ENCODE data around the gene NEDD4. TPM values are rescaled to one million over a fixed set of nuclear protein-coding genes. Genes with fewer than 3 reads are reported as not detected.
A peak's percentile ranks its signal among the peaks of the same experiment; 100 is the strongest.

The NEDD4 gene
- total RNA-seq, 1 experiment from 2014 or later: 18.8 TPM

GRCh38 chr15:55969582-55969981 lies 23.8 kb downstream of the NEDD4 start:
- no peak overlapping the region for H3K27ac ChIP-seq (ENCODE audit: low read length)
- intact Hi-C loops (cut with micrococcal nuclease; ENCODE audit: unreplicated experiment) (no loop called here), in situ Hi-C loops (cut with HindIII; ENCODE audit: low pct_unique_long_range_greater_than_20kb, low sequenced_read_pairs) (no loop called here)
- no peak overlapping the region for H3K4me3 ChIP-seq (ENCODE audit: low read depth in 2 of 2, low read length in 2 of 2)
- TF ChIP-seq CTCF (IDR thresholded peaks at IDR 0.05) (no peak), SIN3A (IDR thresholded peaks at IDR 0.05; ENCODE audit: borderline replicate concordance, insufficient read depth, low read depth, low read length) (no peak), REST (IDR thresholded peaks at IDR 0.05; ENCODE audit: insufficient read depth in 1 of 2, low read depth in 2 of 2, low read length in 1 of 2) (no peak), POLR2AphosphoS5 (IDR thresholded peaks at IDR 0.05; ENCODE audit: low read depth, low read length) (no peak), TCF7L2 (IDR thresholded peaks at IDR 0.05; ENCODE audit: low read depth, low read length) (no peak)
- POLR2A ChIA-PET: no interaction called here
- CTCF ChIA-PET: no interaction called here
- 0 out of 2 replicates have a peak, but pooled peaks have one; percentile 48 for ATAC-seq
- no peaks in the 10 kb centered on the region for H3K9me3 ChIP-seq (ENCODE audit: control insufficient read depth, insufficient read depth, low read depth, low read length)
- no peaks in the 10 kb centered on the region for H3K4me1 ChIP-seq (ENCODE audit: control insufficient read depth, insufficient read depth, low read length)
- H3K27me3 ChIP-seq (ENCODE audit: control insufficient read depth, insufficient read depth, low read length): no peaks in the 10 kb centered on the region
- DNase-seq (ENCODE audit: low read depth, low spot score): no peak
- no peaks in the 10 kb centered on the region for H3K36me3 ChIP-seq (ENCODE audit: control insufficient read depth, insufficient read depth, low read length)
- BruUV-seq (replicated peaks): no TSS peak

GRCh38 chr15:55968923-55969322 lies 24.5 kb downstream of the NEDD4 start:
- H3K4me3 ChIP-seq (ENCODE audit: low read depth in 2 of 2, low read length in 2 of 2): no peak overlapping the region
- DNase-seq (ENCODE audit: low read depth, low spot score) (no peak), ATAC-seq (peak; percentile 60; the same call in 1 of the 2 replicates)
- intact Hi-C loops (cut with micrococcal nuclease; ENCODE audit: unreplicated experiment): no loop called here
- H3K27ac ChIP-seq (ENCODE audit: low read length): no peak overlapping the region
- no peaks in the 10 kb centered on the region for H3K4me1 ChIP-seq (ENCODE audit: control insufficient read depth, insufficient read depth, low read length)
- ChIA-PET POLR2A (no interaction called here), CTCF (no interaction called here)
- no peaks in the 10 kb centered on the region for H3K27me3 ChIP-seq (ENCODE audit: control insufficient read depth, insufficient read depth, low read length)
- no TSS peak for BruUV-seq (replicated peaks)
- in situ Hi-C loops (cut with HindIII; ENCODE audit: low pct_unique_long_range_greater_than_20kb, low sequenced_read_pairs): no loop called here
- TF ChIP-seq TCF7L2 (IDR thresholded peaks at IDR 0.05; ENCODE audit: low read depth, low read length): no peak
- no peaks in the 10 kb centered on the region for H3K36me3 ChIP-seq (ENCODE audit: control insufficient read depth, insufficient read depth, low read length)
- no peaks in the 10 kb centered on the region for H3K9me3 ChIP-seq (ENCODE audit: control insufficient read depth, insufficient read depth, low read depth, low read length)

- POLR2A ChIA-PET: no interaction called here
- in situ Hi-C loops (cut with HindIII; ENCODE audit: low pct_unique_long_range_greater_than_20kb, low sequenced_read_pairs): no loop called here
- TF ChIP-seq TCF7L2 (IDR thresholded peaks at IDR 0.05; ENCODE audit: low read depth, low read length) (no peak), SIN3A (IDR thresholded peaks at IDR 0.05; ENCODE audit: borderline replicate concordance, insufficient read depth, low read depth, low read length) (no peak), REST (IDR thresholded peaks at IDR 0.05; ENCODE audit: insufficient read depth in 1 of 2, low read depth in 2 of 2, low read length in 1 of 2) (no peak), POLR2AphosphoS5 (IDR thresholded peaks at IDR 0.05; ENCODE audit: low read depth, low read length) (no peak), CTCF (IDR thresholded peaks at IDR 0.05) (no peak)
- H3K4me1 ChIP-seq (ENCODE audit: control insufficient read depth, insufficient read depth, low read length): no peaks in the 10 kb centered on the region
- H3K36me3 ChIP-seq (ENCODE audit: control insufficient read depth, insufficient read depth, low read length): no peaks in the 10 kb centered on the region
- ATAC-seq: no peak
- no peaks in the 10 kb centered on the region for H3K9me3 ChIP-seq (ENCODE audit: control insufficient read depth, insufficient read depth, low read depth, low read length)
- intact Hi-C loops (cut with micrococcal nuclease; ENCODE audit: unreplicated experiment): no loop called here
- H3K27me3 ChIP-seq (ENCODE audit: control insufficient read depth, insufficient read depth, low read length): no peaks in the 10 kb centered on the region
- CTCF ChIA-PET: no interaction called here
- DNase-seq (ENCODE audit: low read depth, low spot score): no peak
- no TSS peak for BruUV-seq (replicated peaks)
- H3K4me3 ChIP-seq (ENCODE audit: low read depth in 2 of 2, low read length in 2 of 2): no peak overlapping the region
- no peak overlapping the region for H3K27ac ChIP-seq (ENCODE audit: low read length)
Measured at GRCh38 chr15:55965091-55965490, 28.3 kb downstream of the NEDD4 start.

All from Panc1 (cell line).